SHP77 treated with DMSO at 0.1 percent for 48 hours (cell line): ENCODE measurements around the gene MDN1.
"Not testable (repeated sequence)": the region's sequence is repeated elsewhere in the genome, so short reads cannot be mapped to it uniquely, and the experiment has no call there.

ENCODE experiments used
- DNase-seq: peaks from one replicate; lab custom pipeline; 2025; lab: John Stamatoyannopoulos, UW

The MDN1 gene

DNA sequence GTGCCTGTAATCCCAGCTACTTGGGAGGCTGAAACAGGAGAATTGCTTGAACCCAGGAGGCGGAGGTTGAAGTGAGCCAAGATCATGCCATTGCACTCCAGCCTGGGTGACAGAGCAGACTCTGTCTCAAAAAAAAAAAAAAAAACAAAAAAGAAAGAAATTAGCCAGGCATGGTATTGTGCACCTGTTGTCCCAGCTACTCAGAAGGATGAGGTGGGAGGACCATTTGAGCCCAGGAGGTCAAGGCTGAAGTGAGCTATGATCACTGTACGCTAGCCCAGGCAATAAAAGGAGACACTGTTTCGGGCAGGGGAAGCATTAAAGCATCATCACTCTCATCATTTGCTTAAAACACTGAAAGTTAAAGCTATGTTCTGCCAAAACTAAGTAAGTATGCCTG, 6.2 kb downstream of the MDN1 start:
- not testable (repeated sequence) for DNase-seq

DNA sequence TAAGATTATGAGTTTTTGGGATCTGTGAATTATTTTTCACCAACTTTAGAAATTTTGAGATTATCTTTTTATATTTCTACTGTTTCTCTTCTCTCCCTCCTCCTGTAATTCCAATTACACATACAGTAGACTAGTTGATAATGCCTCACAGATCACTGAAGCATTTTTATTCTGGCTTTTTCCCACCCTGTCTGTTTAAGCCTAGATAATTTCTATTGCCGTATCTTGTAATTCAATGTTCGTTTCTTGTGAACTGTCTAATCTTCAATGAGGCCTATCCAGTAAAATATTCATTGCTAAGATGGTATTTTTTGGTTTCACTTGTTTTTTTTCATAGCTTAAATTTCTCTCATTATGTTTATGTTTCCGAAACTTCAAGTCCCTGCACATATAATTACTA, 12.0 kb downstream of the MDN1 start:
- no peak for DNase-seq

DNA sequence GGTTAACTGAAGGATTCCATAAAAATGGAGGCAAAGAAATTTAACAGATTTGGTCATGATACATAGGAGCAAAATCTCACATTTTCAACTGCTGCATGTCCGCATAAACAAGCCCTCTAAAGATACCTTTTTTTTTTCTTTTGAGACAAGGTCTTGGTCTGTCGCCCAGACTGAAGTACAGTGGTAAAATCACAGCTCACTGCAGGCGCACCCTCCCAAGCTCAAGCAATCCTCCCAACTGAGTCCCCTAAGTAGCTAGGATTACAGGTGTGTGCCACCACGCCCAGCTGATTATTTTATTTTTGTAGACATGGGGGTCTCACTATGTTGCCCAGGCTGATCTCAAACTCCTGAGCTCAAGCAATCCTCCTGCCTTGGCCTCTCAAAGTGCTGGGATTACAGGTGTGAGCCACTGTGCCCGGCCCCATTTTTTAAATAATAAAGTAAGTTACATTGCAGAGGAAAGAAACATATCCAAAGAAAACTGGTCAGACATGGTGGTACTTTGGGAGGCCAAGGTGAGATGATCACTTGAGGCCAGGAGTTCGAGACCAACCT, 13.7 kb downstream of the MDN1 start:
- DNase-seq: no peak

DNA sequence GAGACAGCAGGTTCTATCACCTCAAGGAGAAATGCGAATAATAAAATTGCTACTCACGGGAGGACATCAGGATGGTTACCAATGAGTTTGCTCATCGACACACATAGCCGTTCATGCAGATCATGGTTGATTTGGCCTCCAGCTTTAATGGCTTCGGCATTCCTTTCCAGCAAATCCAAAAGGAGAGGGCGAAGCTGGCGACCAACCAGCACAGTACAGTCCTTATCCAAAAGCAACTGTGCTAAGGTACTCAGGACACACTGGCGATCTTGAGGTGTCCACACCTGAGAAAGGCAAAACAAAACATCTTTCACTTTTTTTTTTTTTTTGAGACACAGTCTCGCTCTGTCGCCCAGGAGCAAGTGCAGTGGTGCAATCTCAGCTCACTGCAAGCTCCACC, 16.3 kb downstream of the MDN1 start:
- no peak for DNase-seq

DNA sequence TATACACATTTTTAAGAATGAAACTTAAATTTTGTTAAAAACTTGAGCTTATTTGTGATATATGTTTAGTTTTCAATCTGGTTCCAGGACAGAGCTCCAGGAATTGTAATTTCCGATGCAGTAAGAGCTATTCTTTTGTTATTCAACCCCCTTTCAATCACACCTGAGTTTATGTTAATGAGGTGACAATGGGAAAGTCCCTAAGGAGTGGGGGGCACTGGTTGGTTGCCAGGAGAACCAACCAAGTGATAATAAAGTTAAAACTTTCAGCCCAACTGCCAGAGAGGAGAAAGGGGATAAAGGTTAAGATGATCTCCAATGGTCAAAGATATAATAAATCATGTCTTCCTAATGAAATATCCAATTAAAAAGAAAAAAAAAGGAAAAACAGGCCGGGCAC, 19.8 kb downstream of the MDN1 start:
- DNase-seq: no peak

DNA sequence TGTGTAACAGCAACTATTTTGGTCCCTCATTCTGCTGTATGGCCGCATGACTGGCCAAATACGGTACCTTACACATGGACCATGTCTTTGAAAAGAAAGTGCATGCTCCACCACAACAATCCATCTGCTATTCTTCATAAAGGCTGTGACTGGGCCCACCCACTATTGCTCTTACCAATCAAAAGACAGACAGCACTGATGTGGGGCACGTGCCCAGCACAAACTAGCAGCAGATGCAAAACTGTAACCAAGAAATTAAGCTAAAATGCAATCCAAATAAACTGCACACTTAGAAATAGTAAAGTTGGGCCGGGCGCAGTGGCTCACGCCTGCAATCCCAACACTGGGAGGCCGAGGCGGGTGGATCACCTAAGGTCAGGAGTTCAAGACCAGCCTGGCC, 20.5 kb downstream of the MDN1 start:
- DNase-seq: no peak

DNA sequence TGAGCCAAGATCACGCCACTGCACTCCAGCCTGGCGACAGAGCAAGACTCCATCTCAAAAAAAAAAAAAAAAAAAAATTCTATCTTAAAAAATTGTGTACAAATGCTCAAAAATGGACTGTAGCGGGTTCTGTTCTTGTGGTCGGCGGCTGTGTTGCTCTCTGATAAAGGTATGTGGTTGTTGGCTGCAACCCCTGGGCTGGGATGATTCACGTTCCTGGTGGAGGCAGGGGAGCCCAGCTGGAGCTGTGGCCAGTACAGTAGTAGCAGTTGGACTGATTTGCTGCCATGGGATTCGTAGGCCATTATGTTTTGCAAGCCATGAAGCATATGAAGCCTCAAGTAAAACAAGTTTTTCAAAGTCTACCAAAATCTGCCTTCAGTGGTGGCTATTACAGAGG, 22.3 kb downstream of the MDN1 start:
- DNase-seq: no peak

DNA sequence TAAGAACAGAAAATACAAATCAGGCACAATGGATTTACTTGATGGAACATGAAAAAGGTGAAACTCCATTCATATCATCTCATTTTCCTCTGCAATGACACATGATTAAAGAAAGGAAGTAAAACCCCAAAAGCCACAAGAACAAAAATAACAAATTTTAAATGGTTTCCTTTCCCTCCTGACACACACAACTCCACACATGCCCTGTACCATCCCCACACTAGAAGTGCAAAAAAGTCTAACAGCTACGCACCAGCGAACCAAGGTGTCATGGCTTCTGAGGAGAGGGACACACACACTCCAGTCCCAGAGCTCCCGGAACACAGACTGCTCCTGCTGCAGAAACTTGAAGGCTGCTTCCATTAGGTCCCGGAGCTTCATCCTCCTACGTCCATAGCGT, 25.3 kb downstream of the MDN1 start:
- DNase-seq: no peak

DNA sequence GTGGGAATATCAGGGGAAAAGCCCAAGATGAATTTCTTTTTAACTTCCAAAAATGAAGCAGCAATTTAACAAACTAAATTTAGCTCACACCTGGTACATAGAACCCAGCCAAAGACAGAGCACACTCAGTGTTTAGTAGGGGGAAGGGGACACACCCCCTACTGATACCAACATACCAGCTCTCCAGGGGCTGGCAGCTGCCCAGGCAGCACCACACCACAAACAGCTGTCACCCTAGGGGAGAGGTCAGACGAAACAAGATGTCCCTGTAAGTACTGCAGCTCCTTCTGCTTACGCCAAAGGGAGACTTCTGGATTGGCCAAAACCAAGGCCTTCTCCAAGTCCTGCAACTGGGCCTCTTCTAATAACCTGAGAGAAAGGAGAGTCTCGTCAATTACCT, 26.0 kb downstream of the MDN1 start:
- no peak for DNase-seq

DNA sequence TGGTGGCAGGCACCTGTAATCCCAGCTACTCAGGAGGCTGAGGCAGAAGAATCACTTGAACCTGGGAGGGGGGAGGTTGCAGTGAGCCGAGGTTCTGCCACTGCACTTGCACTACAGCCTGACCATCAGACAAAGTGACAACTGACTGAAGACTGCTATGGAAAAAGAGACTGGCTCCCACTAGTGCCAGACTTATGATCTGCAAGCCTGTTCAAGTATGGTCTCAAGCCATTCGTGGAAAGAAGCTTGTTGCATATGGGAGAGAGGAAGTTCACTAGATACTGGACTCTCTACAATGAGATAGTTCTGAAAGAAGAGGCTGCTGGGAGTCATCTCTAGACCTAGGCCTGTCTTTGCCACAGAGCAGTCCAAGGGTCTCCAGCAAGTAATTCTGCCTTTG, 26.7 kb downstream of the MDN1 start:
- DNase-seq: no peak

DNA sequence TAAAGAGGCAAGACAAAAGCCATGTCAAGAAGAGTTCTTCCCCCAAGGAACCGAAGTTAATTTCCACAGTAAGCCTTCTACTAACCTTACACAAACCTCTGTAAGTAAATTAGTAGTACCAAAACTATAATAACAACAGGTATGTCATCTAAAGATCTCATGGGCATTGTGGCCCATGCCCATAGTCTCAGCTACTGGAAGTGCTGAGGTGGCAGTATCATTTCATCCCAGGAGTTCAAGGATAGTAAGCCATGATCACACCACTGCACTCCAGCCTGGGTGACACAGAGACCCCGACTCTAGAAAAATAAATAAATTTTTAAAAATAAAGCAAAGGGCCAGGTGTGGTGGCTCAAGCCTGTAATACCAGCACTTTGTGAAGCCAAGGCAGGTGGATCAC, 29.2 kb downstream of the MDN1 start:
- DNase-seq: no peak

DNA sequence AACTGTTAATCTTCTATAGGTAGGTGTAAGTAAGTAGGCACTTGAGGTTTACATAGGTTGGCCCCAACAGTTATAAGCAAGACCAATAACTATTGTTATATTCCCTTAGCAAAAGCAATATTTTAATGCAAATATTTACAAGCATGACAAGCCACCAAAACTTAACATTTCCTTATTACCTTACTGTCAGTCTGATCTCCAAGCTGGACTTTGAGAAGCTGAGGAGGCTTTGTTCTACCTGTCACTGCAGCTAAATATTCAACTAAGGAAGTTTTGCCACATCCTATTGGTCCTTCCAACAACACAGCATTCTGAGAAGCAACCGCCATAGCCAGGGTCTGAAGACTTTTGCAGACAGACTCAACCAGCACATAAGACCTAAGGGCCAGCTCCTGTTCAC, 29.6 kb downstream of the MDN1 start:
- DNase-seq: no peak

DNA sequence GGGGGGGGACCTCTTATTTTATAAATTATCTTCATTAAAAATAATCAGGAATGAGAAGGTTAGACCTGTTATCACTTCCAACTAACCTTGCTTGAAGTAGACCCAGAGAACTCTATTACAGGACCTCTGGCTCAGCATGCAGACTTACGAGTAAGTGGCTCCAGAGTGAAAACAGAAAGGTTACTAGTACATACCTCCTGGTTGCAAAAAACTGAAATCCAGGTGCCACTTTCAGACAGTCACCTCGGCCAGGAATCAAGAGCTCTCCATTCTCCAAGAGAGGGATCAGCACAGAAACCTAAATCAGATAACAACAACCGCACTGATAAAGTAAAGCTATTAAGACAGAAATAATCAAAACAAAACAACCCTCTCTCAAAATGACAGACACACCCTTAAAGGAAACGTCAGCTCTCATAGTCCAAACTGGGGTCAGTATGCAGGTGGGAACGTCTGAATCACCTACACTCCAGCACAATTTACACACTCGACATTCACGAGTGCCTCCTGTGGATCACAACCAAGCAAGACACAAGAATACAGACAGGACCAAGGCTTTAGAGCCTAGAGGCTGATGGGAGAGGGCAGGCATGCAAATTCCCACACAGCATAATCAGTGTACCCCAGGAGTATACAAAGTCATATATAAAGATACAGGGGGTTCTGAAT, 31.8 kb downstream of the MDN1 start:
- DNase-seq: no peak

DNA sequence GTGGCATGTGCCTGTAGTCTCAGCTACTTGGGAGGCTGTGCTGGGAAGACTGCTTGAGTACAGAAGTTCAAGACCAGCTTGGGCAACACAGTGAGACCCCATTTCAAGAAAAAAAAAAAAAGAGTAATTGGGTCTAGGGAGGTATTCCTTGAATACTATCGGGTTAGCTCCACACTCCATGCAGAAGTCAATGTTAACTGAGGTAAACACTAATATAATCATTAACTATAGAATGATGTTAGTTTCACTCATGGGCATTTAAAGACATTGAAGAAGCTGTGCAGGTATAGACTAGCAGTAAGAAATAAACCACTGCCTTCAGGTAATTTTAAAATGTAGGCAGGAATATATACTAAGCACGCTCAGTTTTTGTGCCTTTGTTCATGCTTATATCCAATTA, 32.6 kb downstream of the MDN1 start:
- DNase-seq: no peak

DNA sequence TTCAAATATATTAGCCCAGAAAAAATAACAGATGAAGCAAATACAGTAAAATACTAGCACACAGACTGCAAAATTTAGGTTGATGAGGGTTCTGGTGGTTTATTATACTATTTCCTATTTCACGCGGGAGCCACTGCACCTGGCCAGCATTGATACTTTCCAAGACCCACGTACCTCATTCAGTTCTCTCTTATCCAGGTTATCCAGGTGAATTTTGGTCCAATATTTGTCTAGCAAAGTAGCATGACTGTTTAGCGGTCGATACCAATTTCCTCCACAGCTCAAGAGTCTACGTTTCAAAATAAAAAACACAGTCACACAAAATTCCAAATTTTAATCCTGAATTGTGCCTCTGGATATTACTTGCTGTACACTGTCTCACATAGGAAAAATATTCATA, 34.8 kb downstream of the MDN1 start:
- no peak for DNase-seq

DNA sequence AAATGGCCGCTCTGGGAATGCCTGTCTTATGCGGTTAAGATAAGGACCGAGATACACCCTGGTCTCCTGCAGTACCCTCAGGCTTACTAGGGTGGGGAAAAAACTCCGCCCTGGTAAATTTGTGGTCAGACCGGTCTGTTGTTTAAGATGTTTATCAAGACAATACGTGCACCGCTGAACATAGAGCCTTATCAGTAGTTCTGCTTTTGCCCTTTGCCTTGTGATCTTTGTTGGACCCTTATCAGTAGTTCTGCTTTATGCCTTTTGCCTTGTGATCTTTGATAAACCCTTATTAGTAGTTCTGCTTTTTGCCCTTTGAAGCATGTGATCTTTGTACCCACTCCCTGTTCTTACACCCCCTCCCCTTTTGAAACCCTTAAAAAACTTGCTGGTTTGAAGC, 36.3 kb downstream of the MDN1 start:
- DNase-seq: not testable (repeated sequence)

DNA sequence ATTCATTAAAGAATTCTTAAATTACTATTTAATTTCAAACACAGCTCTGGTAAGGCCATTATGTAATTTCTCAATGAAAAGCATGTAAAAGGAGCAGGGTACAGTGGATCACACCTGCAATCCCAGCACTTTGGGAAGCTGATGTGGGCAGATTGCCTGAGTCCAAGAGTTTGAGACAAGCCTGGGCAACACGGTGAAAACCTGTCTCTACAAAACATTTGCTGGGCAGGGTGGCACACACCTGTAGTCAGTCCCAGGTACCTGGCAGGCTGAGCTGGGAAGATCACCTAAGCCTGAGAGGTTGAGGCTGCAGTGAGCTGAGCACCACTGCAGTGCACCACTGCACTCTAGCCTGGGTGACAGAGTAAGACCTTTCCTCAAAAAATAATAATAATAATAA, 37.4 kb downstream of the MDN1 start:
- no peak for DNase-seq

DNA sequence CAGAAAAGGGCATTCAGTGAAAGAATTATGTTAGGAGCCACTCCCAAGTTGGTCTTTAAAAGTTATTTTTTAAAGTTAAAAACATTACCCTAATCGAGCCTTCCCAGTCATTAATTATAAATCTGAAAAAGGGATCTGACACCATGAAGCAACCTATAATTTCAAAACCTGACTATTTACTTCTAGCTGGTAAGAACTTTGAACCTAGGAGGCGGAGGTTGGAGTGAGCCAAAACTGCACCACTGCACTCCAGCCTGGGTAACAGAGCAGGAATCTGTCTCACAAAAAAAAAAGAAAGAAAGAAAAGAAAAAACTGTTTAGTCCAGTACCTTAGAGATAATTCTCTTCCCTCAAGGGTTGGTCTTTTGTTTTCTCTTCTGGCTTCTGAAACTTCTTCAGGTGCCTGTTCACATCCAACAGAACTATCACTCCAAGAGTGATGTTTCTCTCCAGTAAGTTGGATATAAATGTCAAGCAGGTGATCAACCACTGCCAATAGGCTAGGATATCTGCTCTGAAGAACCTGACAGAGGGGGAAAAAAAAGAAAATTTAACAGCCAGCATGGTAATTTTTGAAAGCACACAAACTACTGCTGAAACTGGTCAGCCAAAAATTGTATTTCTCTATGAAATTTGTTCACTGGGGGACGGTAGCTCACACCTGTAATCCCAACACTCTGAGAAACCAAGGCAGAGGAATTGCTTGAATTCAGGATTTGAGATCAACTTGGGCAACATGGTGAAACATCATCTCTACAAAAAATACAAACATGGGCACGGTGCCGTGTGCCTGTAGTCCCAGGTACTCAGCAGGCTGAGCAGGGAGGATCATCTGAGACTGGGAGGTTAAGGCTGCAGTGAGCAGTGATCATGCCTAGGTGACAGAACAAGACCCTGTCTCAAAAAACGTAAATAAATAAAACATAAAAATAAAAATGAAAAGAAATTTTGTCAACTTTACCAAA, 38.2 kb downstream of the MDN1 start:
- DNase-seq: no peak

DNA sequence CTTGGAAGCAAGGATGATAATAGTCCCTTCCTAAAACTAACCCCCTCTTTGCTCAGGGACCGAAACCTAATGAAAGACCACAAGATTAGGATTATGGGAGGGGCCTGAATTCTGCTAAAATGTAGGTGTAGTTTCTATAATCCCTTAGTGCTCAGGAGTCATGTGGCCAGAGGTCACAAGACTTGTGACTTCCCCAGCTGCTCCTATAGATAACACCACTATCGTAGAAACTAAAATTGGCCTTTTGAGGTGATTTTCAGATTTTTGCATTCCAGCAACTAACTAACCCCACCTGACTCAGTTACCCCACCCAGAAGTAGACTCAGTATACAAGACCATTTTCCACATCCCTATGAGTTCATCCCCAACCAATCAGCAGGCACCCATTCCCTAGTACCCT, 42.1 kb downstream of the MDN1 start:
- DNase-seq: no peak

DNA sequence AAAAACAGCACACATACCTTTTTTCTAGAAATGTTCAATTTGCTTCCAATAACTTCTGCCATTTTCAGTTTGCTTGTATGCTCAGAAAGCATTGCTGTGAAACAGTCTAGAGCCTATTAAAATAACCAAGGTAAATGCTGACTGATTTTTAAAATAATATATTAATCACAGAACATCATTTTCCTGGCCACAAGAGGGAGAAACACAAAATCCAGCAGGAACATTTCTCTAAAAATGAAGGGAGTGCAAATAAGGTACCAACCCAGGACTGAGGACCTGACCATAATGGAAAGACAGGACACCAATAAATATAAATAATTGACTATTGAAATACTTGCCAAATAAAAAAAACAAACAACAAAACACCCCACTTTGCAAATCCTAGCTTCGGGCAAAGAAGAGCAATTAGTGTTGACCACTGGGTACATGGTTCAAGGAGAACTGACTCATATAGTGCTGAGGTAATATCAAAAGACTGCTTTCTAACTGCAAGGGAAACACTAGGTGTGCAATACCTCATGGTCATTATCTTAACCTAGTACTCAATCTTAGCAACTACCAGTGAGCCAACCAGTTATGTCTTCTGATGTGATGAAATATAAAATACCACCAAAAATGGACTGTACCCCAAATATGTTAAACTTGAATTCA, 42.9 kb downstream of the MDN1 start:
- no peak for DNase-seq

DNA sequence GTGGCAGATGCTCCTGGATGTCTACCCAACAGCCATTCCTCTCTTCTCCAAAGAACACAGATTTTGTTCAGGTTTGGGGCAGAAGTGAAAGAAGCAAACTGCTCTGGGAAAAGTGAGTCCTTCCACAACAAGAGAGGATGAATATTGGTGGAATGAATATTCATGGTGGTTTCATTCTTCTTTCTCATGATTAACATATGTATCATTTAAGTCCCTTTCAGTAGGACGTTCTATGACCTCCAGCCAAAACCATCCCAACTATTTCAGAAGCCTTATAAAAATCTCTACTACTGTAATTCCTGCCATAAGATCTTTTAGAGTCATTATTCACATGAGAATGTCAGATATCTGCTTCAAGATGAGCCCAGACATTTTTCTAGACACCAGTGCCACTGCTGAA, 44.4 kb downstream of the MDN1 start:
- DNase-seq: no peak

DNA sequence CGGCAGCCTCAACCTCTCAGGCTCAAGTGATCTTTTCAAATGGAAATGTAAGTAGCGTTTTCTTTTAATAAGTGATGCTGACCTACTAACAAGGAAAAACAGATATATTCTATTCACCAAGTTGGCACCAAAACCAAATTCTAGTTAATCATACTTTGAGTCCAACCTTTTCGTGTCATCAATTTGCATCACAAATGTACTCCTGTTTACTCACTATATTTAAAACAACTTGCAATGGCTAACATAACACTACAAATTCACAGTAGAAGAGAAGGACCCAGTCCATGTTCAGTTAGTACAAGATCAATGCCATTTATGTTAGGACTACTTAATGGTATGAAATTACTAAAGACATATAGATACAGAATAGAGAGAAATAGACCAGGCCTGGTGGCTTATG, 50.0 kb downstream of the MDN1 start:
- DNase-seq: no peak

DNA sequence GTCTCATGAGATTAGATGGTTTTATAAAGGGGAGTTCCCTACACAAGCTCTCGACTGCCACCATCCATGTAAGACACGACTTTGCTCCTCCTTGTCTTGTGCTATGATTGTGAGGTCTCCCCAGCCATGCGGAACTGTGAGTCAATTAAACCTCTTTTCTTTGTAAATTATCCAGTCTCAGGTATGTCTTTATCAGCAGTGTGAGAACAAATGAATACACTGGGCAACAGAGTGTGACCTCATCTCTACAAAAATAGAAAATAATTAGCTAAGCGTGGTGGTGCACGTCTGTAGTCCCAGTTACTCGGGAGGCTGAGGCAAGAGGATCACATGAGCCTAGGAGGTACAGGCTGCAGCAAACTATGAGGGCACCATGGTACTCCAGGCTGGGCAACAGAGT, 51.3 kb downstream of the MDN1 start:
- no peak for DNase-seq
